Mammary epithelial cell (primary cell): ENCODE data around the gene PCDHGA10.

ENCODE experiments used
- CTCF ChIP-seq, 2 donors: IDR thresholded peaks in 1 of 2; conservative IDR thresholded peaks in 1 of 2; 2 replicates each; pipeline ENCODE4 v1.5.1; 2011 to 2012; ENCODE audit warnings: inconsistent platforms in 2 of 2, low read length in 2 of 2, mild to moderate bottlenecking in 2 of 2, control low read depth in 1 of 2, low read depth in 1 of 2; ENCODE audit not compliant: insufficient read depth in 1 of 2; ENCODE audit errors: extremely low read depth in 1 of 2
- EZH2 ChIP-seq: IDR thresholded peaks from 2 replicates; pipeline ENCODE4 v1.6.1; 2012; ENCODE audit warnings: low read length, inconsistent platforms, borderline replicate concordance

- TF ChIP-seq EZH2 = no peak
- peak; percentile 12 to 27 for TF ChIP-seq CTCF (conservative IDR thresholded peaks at IDR 0.05 in 1 of 2, IDR thresholded peaks at IDR 0.05 in 1 of 2; ENCODE audit: extremely low read depth in 1 of 2, insufficient read depth in 1 of 2, low read depth in 1 of 2, low read length in 2 of 2)
Measured at GRCh38 chr5:141402553-141403243, 10.1 kb upstream of the PCDHGA10 start, which contains the start of gene PCDHGA9.
